Activated CD4-positive, alpha-beta memory T cell treated with anti-CD3 and anti-CD28 coated beads, Interleukin-2, amount 10 ng/mL, durations not matched to agents 7 days and 5 days (primary cell): ENCODE results near the gene DOCK3. TPM values are rescaled to one million over a fixed set of nuclear protein-coding genes. Genes with fewer than 3 reads are reported as not detected.
"Not testable (repeated sequence)": the region's sequence is repeated elsewhere in the genome, so short reads cannot be mapped to it uniquely, and the experiment has no call there.

Experiments used
- CTCF ChIA-PET: fragments of 350-600 bp; sonication (Branson Sonifier 250); formaldehyde crosslinking; loops from one replicate; lab custom pipeline; 2021; ENCODE audit warnings: antibody characterized with exemption, inconsistent platforms; lab: Charles Lee
- POLR2A ChIA-PET: fragments of 350-600 bp; sonication (Branson Sonifier 250); formaldehyde crosslinking; loops from one replicate; lab custom pipeline; 2021; ENCODE audit warnings: antibody characterized with exemption; lab: Charles Lee
- DNase-seq: peaks from one replicate; pipeline ENCODE4 v3.0.0-alpha.2; 2020
- H3K27ac Mint-ChIP-seq: one replicate; pipeline ENCODE4 v1.8.0; 2021; ENCODE audit warnings: mild to moderate bottlenecking, mixed read lengths
- H3K27me3 Mint-ChIP-seq: one replicate; pipeline ENCODE4 v1.8.0; 2021; ENCODE audit warnings: mixed read lengths
- H3K36me3 Mint-ChIP-seq: one replicate; pipeline ENCODE4 v1.8.0; 2021; ENCODE audit warnings: low read depth, mixed read lengths
- H3K4me1 Mint-ChIP-seq: one replicate; pipeline ENCODE4 v1.8.0; 2021; ENCODE audit warnings: mixed read lengths
- H3K4me3 Mint-ChIP-seq: one replicate; pipeline ENCODE4 v1.8.0; 2021; ENCODE audit warnings: mild to moderate bottlenecking, mixed read lengths
- H3K9me3 Mint-ChIP-seq: one replicate; pipeline ENCODE4 v1.8.0; 2021; ENCODE audit warnings: mixed read lengths
- total RNA-seq, 2 experiments: library from RNA; stranded (reverse); gene quantifications; one replicate each; pipeline ENCODE4 v1.2.3, GENCODE V29; 2021

DOCK3 gene
- total RNA-seq, 2 experiments from 2014 or later: 1.6 to 1.7 TPM

DNA sequence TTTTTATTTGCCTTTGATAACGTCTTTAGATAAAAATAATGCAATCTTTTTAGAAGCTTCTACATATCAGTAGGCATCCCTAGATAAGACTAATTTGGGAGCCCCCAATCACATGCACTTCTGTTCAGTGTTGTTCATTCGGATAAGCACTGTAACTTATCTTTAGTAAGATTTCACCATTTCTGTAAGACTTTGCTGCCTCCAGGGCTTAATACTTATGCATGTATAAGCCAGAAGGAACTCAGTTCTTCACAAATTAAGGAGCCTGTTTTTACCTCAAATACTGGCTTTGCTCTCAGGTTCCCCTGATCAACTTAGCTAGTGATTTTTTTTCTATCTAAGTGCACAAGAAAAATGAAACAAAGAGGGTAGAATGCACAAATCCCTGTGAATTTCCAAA lies 20.3 kb downstream of the DOCK3 start:
- peaks cover 2% of the 10 kb centered on the region for H3K27me3 Mint-ChIP-seq
- no peak overlapping the region for H3K4me3 Mint-ChIP-seq
- H3K9me3 Mint-ChIP-seq: peaks cover 20% of the 10 kb centered on the region
- H3K36me3 Mint-ChIP-seq: peaks cover 3% of the 10 kb centered on the region
- H3K4me1 Mint-ChIP-seq: no peaks in the 10 kb centered on the region
- POLR2A ChIA-PET: no interaction called here
- DNase-seq: no peak
- CTCF ChIA-PET: no interaction called here
- H3K27ac Mint-ChIP-seq: no peak overlapping the region

DNA sequence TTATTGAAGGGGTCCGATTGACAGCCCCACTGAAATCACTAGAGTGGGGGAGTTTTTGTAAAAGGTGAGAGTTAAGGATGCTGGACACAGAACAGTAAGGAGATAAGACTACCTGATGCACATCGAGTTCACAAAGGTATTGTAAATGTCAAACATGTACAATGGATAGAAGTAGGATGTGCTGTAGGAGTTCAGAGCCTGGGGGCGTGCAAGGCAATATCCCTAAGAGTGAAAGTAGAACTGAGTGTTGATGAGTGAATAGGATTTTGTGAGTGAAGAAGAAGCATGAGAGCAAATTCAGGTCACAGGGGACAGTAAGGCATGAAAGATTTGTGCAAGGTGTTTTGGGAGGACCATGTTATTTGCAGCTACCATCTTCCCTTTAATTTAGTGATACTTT lies 21.5 kb downstream of the DOCK3 start:
- POLR2A ChIA-PET: no interaction called here
- no peak overlapping the region for H3K4me3 Mint-ChIP-seq
- no peak overlapping the region for H3K27ac Mint-ChIP-seq
- DNase-seq: no peak
- H3K27me3 Mint-ChIP-seq: peaks cover 2% of the 10 kb centered on the region
- H3K36me3 Mint-ChIP-seq: peaks cover 3% of the 10 kb centered on the region
- H3K4me1 Mint-ChIP-seq: no peaks in the 10 kb centered on the region
- H3K9me3 Mint-ChIP-seq: peaks cover 19% of the 10 kb centered on the region
- CTCF ChIA-PET: no interaction called here

- Mint-ChIP-seq H3K4me3 (no peak overlapping the region), H3K36me3 (peaks cover 3% of the 10 kb centered on the region), H3K27ac (no peak overlapping the region), H3K27me3 (no peaks in the 10 kb centered on the region), H3K4me1 (no peaks in the 10 kb centered on the region), H3K9me3 (peaks cover 18% of the 10 kb centered on the region)
- POLR2A ChIA-PET: no interaction called here
- CTCF ChIA-PET: no interaction called here
- no peak for DNase-seq
Observed at GRCh38 chr3:50698269-50698668, 23.5 kb downstream of the DOCK3 start.

GRCh38 chr3:50708620-50709019 lies 33.9 kb downstream of the DOCK3 start:
- H3K4me3 Mint-ChIP-seq: no peak overlapping the region
- peaks cover 6% of the 10 kb centered on the region for H3K9me3 Mint-ChIP-seq
- no peaks in the 10 kb centered on the region for H3K4me1 Mint-ChIP-seq
- POLR2A ChIA-PET: no interaction called here
- H3K27me3 Mint-ChIP-seq: no peaks in the 10 kb centered on the region
- CTCF ChIA-PET: no interaction called here
- no peak for DNase-seq
- H3K27ac Mint-ChIP-seq: no peak overlapping the region
- no peaks in the 10 kb centered on the region for H3K36me3 Mint-ChIP-seq

DNA sequence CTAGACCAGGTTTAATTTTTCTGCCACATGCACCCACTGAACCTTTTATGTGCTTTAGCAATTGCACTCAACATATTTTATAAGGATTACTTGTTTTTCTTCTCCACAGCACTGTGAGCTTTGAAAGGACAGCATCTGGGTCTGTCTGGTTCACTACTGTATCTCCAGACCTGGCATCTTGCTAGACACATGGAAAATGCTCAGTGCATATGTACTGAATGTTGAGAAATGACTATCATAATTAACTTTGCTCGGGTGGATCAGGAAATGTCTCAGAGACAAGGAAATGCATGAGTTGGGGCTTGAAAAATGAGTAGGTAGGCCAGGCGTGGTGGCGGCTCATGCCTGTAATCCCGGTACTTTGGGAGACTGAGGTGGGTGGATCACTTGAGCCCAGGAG lies 40.2 kb downstream of the DOCK3 start:
- no peak for DNase-seq
- no peaks in the 10 kb centered on the region for H3K9me3 Mint-ChIP-seq

DNA sequence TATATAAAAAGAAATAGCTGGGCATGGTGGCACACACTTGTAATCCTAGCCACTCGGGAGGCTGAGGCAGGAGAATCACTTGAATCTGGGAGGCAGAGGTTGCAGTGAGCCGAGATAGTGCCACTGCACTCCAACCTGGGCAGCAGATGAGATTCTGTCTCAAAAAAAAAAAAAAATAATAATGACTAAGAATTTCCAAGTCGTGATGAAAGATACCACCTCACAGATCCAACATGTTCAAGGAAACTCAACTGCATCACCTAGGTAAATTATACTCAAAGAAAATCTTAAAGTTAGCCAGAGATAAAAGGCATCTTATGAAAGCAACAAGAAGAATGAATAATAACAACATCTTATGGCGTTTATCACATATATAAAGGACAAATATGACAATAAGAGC lies 50.1 kb downstream of the DOCK3 start:
- no peak overlapping the region for H3K4me3 Mint-ChIP-seq
- no peaks in the 10 kb centered on the region for H3K4me1 Mint-ChIP-seq
- ChIA-PET POLR2A (no interaction called here), CTCF (no interaction called here)
- H3K27ac Mint-ChIP-seq: no peak overlapping the region
- DNase-seq: no peak
- peaks cover 2% of the 10 kb centered on the region for H3K27me3 Mint-ChIP-seq
- no peaks in the 10 kb centered on the region for H3K9me3 Mint-ChIP-seq
- H3K36me3 Mint-ChIP-seq: no peaks in the 10 kb centered on the region

More for the DNA sequence above, 40.2 kb downstream of the DOCK3 start:
- no peaks in the 10 kb centered on the region for H3K4me1 Mint-ChIP-seq
- POLR2A ChIA-PET: no interaction called here
- no peak overlapping the region for H3K4me3 Mint-ChIP-seq
- no peaks in the 10 kb centered on the region for H3K27me3 Mint-ChIP-seq
- H3K27ac Mint-ChIP-seq: no peak overlapping the region
- H3K36me3 Mint-ChIP-seq: no peaks in the 10 kb centered on the region
- CTCF ChIA-PET: no interaction called here

GRCh38 chr3:50734985-50735384 lies 60.3 kb downstream of the DOCK3 start:
- ChIA-PET CTCF (no interaction called here), POLR2A (no interaction called here)
- no peak for DNase-seq
- Mint-ChIP-seq H3K4me3 (no peak overlapping the region), H3K27ac (no peak overlapping the region), H3K9me3 (peaks cover 4% of the 10 kb centered on the region), H3K36me3 (no peaks in the 10 kb centered on the region), H3K4me1 (no peaks in the 10 kb centered on the region), H3K27me3 (no peaks in the 10 kb centered on the region)

GRCh38 chr3:50737193-50737905 lies 62.6 kb downstream of the DOCK3 start:
- ChIA-PET CTCF (no interaction called here), POLR2A (no interaction called here)
- H3K4me1 Mint-ChIP-seq: no peaks in the 10 kb centered on the region
- peaks cover 4% of the 10 kb centered on the region for H3K9me3 Mint-ChIP-seq
- H3K4me3 Mint-ChIP-seq: no peak overlapping the region
- no peaks in the 10 kb centered on the region for H3K36me3 Mint-ChIP-seq
- H3K27ac Mint-ChIP-seq: no peak overlapping the region
- DNase-seq: no peak
- no peaks in the 10 kb centered on the region for H3K27me3 Mint-ChIP-seq

DNA sequence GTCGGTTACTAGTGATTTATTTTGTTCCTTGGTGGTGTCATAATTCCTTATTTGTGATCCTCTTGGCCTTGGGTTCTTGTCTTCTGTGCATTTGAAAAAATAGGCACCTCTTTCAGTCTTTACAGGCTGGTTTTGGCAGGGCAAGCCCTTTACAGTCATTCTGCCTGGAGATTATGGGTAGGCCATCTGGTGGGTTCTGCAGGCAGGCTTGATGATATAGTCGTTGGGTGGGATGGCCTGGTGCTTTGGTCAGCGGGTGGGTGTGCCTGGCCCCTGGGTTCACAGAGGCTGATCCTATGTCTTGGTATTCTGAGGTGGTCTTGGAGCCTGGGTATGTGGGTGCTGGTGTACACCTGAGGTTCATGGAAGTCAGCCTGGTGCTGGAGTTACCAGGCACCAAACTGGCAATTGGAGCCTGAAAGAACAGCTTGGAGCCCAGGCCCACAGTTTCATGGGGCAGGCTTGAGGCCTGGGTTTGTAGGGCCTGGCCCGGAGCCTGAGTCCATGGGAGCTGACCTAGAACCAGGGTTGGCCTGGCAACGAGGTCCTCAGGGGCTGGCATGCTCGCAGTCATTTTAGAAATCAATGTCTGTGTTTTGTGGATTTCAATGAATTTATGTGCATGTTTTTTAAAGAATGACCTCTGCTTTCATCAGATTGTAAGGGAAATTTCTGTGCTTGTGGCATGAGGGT lies 63.3 kb downstream of the DOCK3 start:
- Mint-ChIP-seq H3K4me3 (no peak overlapping the region), H3K27me3 (no peaks in the 10 kb centered on the region), H3K4me1 (no peaks in the 10 kb centered on the region), H3K9me3 (peaks cover 4% of the 10 kb centered on the region), H3K27ac (no peak overlapping the region), H3K36me3 (no peaks in the 10 kb centered on the region)
- ChIA-PET CTCF (no interaction called here), POLR2A (no interaction called here)
- DNase-seq: no peak

DNA sequence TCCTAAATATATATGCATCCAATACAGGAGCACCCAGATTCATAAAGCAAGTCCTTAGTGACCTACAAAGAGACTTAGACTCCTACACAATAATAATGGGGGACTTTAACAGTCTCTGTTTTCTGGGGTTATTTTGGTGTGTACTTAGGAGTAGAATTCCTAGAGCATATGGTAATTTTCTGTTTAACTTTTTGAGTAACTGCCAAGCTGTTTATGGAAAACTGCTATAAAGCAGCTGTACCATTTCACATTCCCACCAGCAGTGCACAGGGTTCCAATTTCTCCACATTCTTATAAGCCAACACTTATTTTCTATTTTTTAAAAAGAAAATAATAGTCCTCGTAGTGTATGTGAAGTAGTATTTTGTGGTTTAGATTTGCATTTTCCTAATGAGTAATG lies 68.9 kb downstream of the DOCK3 start:
- CTCF ChIA-PET: no interaction called here
- H3K36me3 Mint-ChIP-seq: no peaks in the 10 kb centered on the region
- no peak for DNase-seq
- H3K4me3 Mint-ChIP-seq: no peak overlapping the region
- no peaks in the 10 kb centered on the region for H3K27me3 Mint-ChIP-seq
- POLR2A ChIA-PET: no interaction called here
- no peak overlapping the region for H3K27ac Mint-ChIP-seq
- H3K9me3 Mint-ChIP-seq: no peaks in the 10 kb centered on the region
- peaks cover 3% of the 10 kb centered on the region for H3K4me1 Mint-ChIP-seq

GRCh38 chr3:50749822-50750221 lies 75.1 kb downstream of the DOCK3 start:
- no peak overlapping the region for H3K27ac Mint-ChIP-seq
- no peak for DNase-seq
- POLR2A ChIA-PET: no interaction called here
- no peaks in the 10 kb centered on the region for H3K27me3 Mint-ChIP-seq
- no peaks in the 10 kb centered on the region for H3K36me3 Mint-ChIP-seq
- CTCF ChIA-PET: interaction anchor here (1.5 kb wide), 1 partner anchor 133 kb away, joined by 4 read pairs; no protein-coding TSS in a partner anchor
- H3K9me3 Mint-ChIP-seq: no peaks in the 10 kb centered on the region
- peaks cover 3% of the 10 kb centered on the region for H3K4me1 Mint-ChIP-seq
- no peak overlapping the region for H3K4me3 Mint-ChIP-seq

DNA sequence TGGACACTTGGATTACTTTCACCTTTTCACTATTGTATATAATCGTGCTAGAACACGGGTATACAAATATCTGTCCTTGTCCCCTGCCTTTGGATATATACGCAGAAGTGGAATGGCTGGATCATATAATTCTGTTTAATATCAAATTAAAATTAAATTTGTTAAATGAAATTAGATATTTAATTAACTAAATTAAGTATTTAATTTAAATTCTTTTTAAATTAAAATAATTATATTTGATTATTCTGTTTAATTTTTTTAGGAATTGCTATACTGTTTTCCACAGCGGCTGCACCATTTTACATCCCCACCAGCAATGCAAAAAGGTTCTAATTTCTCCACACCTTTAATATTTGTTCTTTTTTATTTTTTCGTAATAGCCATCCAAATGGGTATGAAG lies 84.3 kb downstream of the DOCK3 start:
- Mint-ChIP-seq H3K36me3 (no peaks in the 10 kb centered on the region), H3K27ac (no peak overlapping the region), H3K9me3 (no peaks in the 10 kb centered on the region), H3K4me3 (no peak overlapping the region), H3K27me3 (no peaks in the 10 kb centered on the region), H3K4me1 (no peaks in the 10 kb centered on the region)
- DNase-seq: no peak
- CTCF ChIA-PET: no interaction called here
- POLR2A ChIA-PET: no interaction called here

GRCh38 chr3:50777680-50778079 lies 103.0 kb downstream of the DOCK3 start:
- CTCF ChIA-PET: no interaction called here
- Mint-ChIP-seq H3K9me3 (peaks cover 6% of the 10 kb centered on the region), H3K27ac (no peak overlapping the region), H3K36me3 (peaks cover under 1% of the 10 kb centered on the region), H3K4me3 (no peak overlapping the region), H3K4me1 (no peaks in the 10 kb centered on the region), H3K27me3 (peaks cover 19% of the 10 kb centered on the region)
- POLR2A ChIA-PET: no interaction called here
- no peak for DNase-seq

- DNase-seq, CTCF ChIA-PET, H3K4me1 Mint-ChIP-seq, H3K36me3 Mint-ChIP-seq, H3K27me3 Mint-ChIP-seq, H3K4me3 Mint-ChIP-seq, H3K27ac Mint-ChIP-seq, POLR2A ChIA-PET: not testable (repeated sequence)
- H3K9me3 Mint-ChIP-seq: peaks cover 21% of the 10 kb centered on the region
Observed at GRCh38 chr3:50781766-50782165, 107.0 kb downstream of the DOCK3 start.
